K562 (cell line): ENCODE results near the gene PIP5KL1. TPM values are rescaled to one million over a fixed set of nuclear protein-coding genes. Genes with fewer than 3 reads are reported as not detected.

Experiments used
- BHLHE40 ChIP-seq: IDR thresholded peaks from 2 replicates; pipeline ENCODE4 v1.6.1; 2011; ENCODE audit warnings: low read length, improper control_type of control experiment
- ESRRA ChIP-seq: fragments of 450-650 bp; IDR thresholded peaks from 2 replicates; pipeline ENCODE4 v1.6.1; 2014; ENCODE audit warnings: low read depth, mild to moderate bottlenecking, moderate library complexity, borderline replicate concordance
- NFXL1 ChIP-seq: fragments of 450-650 bp; formaldehyde crosslinking; IDR thresholded peaks from 2 replicates; pipeline ENCODE4 v1.4.0; 2021; ENCODE audit warnings: mild to moderate bottlenecking
- ZBTB1 ChIP-seq: sonication (generic); formaldehyde crosslinking; IDR thresholded peaks from 2 replicates; pipeline ENCODE4 v1.8.1; 2023; ENCODE audit warnings: missing genetic modification reagents, low read depth, mild to moderate bottlenecking, borderline replicate concordance
- ZNF121 ChIP-seq: sonication (generic); formaldehyde crosslinking; conservative IDR thresholded peaks from 2 replicates; pipeline ENCODE4 v1.8.0; 2022; ENCODE audit warnings: missing genetic modification reagents
- polyA plus RNA-seq, 8 experiments: library from polyadenylated mRNA; depleted of rRNA in 4 of 8; stranded (reverse) in 5 of 8; unstranded in 3 of 8; fragments of >200 nt; fragmentation: Nextera tagmentation in 2 of 8; fragmentation: Illumina TruSeq in 1 of 8; extraction: Ambion mirVana in 2 of 8; extraction: Trizol in 1 of 8; gene quantifications; 2 replicates each; pipeline versions ENCODE4 v1.2.1 to v1.2.3, GENCODE V29; 2011 to 2014; ENCODE audit warnings: inconsistent platforms in 1 of 8, missing spikeins in 1 of 8
- total RNA-seq, 7 experiments: library from RNA; depleted of rRNA in 6 of 7; stranded (reverse); fragments of >200 nt in 6 of 7; fragmentation: Illumina TruSeq in 2 of 7; extraction: Trizol in 2 of 7; gene quantifications; 2 replicates each; pipeline versions ENCODE4 v1.2.1 to v1.2.3, GENCODE V29; 2011 to 2021; ENCODE audit warnings: low replicate concordance in 1 of 7
- TF ChIP-seq, protein P1 (sequence below): fragments of 450-650 bp; IDR thresholded peaks from 2 replicates; pipeline ENCODE4 v1.6.1; 2017; ENCODE audit warnings: mild to moderate bottlenecking, moderate library complexity
- TF ChIP-seq, protein P2 (sequence below): fragments of 450-650 bp; IDR thresholded peaks from 2 replicates; pipeline ENCODE4 v1.6.1; 2018; ENCODE audit warnings: mild to moderate bottlenecking, low read depth; ENCODE audit not compliant: partially characterized antibody
- TF ChIP-seq, protein P3 (sequence below): fragments of 150-350 bp; IDR thresholded peaks from 2 replicates; pipeline ENCODE4 v1.6.1; 2014; ENCODE audit warnings: low read depth, mild to moderate bottlenecking, low read length, borderline replicate concordance
- TF ChIP-seq, protein P4 (sequence below): fragments of 450-650 bp; conservative IDR thresholded peaks from 2 replicates; pipeline ENCODE4 v1.6.1; 2016; ENCODE audit warnings: missing genetic modification characterization, low read depth, mild to moderate bottlenecking, control low read depth, missing compliant biosample characterization

The PIP5KL1 gene
- total and polyA plus RNA-seq, 9 of the 15 experiments (the other 6 are each of a cell fraction or from before 2014, with no cell fraction given): 0.18 to 4.8 (median 1.2) TPM

- TF ChIP-seq, protein P1, sequence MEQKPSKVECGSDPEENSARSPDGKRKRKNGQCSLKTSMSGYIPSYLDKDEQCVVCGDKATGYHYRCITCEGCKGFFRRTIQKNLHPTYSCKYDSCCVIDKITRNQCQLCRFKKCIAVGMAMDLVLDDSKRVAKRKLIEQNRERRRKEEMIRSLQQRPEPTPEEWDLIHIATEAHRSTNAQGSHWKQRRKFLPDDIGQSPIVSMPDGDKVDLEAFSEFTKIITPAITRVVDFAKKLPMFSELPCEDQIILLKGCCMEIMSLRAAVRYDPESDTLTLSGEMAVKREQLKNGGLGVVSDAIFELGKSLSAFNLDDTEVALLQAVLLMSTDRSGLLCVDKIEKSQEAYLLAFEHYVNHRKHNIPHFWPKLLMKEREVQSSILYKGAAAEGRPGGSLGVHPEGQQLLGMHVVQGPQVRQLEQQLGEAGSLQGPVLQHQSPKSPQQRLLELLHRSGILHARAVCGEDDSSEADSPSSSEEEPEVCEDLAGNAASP: no peak
- TF ChIP-seq NFXL1 (no peak), ZNF121 (CRISPR knock-in tag) (peak; percentile 51), ZBTB1 (no peak), ESRRA (no peak), BHLHE40 (0 out of 2 replicates have a peak, but pooled peaks have one; percentile 20)
- TF ChIP-seq, protein P2, sequence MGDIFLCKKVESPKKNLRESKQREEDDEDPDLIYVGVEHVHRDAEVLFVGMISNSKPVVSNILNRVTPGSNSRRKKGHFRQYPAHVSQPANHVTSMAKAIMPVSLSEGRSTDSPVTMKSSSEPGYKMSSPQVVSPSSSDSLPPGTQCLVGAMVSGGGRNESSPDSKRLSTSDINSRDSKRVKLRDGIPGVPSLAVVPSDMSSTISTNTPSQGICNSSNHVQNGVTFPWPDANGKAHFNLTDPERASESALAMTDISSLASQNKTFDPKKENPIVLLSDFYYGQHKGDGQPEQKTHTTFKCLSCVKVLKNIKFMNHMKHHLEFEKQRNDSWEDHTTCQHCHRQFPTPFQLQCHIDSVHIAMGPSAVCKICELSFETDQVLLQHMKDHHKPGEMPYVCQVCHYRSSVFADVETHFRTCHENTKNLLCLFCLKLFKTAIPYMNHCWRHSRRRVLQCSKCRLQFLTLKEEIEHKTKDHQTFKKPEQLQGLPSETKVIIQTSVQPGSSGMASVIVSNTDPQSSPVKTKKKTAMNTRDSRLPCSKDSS: no peak
- TF ChIP-seq, protein P3, sequence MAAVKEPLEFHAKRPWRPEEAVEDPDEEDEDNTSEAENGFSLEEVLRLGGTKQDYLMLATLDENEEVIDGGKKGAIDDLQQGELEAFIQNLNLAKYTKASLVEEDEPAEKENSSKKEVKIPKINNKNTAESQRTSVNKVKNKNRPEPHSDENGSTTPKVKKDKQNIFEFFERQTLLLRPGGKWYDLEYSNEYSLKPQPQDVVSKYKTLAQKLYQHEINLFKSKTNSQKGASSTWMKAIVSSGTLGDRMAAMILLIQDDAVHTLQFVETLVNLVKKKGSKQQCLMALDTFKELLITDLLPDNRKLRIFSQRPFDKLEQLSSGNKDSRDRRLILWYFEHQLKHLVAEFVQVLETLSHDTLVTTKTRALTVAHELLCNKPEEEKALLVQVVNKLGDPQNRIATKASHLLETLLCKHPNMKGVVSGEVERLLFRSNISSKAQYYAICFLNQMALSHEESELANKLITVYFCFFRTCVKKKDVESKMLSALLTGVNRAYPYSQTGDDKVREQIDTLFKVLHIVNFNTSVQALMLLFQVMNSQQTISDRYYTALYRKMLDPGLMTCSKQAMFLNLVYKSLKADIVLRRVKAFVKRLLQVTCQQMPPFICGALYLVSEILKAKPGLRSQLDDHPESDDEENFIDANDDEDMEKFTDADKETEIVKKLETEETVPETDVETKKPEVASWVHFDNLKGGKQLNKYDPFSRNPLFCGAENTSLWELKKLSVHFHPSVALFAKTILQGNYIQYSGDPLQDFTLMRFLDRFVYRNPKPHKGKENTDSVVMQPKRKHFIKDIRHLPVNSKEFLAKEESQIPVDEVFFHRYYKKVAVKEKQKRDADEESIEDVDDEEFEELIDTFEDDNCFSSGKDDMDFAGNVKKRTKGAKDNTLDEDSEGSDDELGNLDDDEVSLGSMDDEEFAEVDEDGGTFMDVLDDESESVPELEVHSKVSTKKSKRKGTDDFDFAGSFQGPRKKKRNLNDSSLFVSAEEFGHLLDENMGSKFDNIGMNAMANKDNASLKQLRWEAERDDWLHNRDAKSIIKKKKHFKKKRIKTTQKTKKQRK: no peak
- TF ChIP-seq, protein P4, sequence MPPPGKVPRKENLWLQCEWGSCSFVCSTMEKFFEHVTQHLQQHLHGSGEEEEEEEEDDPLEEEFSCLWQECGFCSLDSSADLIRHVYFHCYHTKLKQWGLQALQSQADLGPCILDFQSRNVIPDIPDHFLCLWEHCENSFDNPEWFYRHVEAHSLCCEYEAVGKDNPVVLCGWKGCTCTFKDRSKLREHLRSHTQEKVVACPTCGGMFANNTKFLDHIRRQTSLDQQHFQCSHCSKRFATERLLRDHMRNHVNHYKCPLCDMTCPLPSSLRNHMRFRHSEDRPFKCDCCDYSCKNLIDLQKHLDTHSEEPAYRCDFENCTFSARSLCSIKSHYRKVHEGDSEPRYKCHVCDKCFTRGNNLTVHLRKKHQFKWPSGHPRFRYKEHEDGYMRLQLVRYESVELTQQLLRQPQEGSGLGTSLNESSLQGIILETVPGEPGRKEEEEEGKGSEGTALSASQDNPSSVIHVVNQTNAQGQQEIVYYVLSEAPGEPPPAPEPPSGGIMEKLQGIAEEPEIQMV: no peak
Measured at GRCh38 chr9:127925959-127926905, 4.3 kb downstream of the PIP5KL1 start (continued).
